Activated naive CD4-positive, alpha-beta T cell treated with anti-CD3 and anti-CD28 coated beads, Interleukin-2, amount 50 U/mL, for 24 hours (primary cell): ENCODE measurements around the gene EYS.
"Not testable (repeated sequence)": the region's sequence is repeated elsewhere in the genome, so short reads cannot be mapped to it uniquely, and the experiment has no call there.

Experiments
- H3K27ac Mint-ChIP-seq: one replicate; pipeline ENCODE4 v1.8.0; 2021; ENCODE audit warnings: mild to moderate bottlenecking, mixed read lengths
- H3K27me3 Mint-ChIP-seq: one replicate; pipeline ENCODE4 v1.8.0; 2021; ENCODE audit warnings: mixed read lengths
- H3K36me3 Mint-ChIP-seq: one replicate; pipeline ENCODE4 v1.8.0; 2021; ENCODE audit warnings: mixed read lengths
- H3K4me1 Mint-ChIP-seq: one replicate; pipeline ENCODE4 v1.8.0; 2021; ENCODE audit warnings: mixed read lengths
- H3K4me3 Mint-ChIP-seq: one replicate; pipeline ENCODE4 v1.8.0; 2021; ENCODE audit warnings: mild to moderate bottlenecking, mixed read lengths
- H3K9me3 Mint-ChIP-seq: one replicate; pipeline ENCODE4 v1.8.0; 2021; ENCODE audit warnings: mixed read lengths

Gene EYS

DNA sequence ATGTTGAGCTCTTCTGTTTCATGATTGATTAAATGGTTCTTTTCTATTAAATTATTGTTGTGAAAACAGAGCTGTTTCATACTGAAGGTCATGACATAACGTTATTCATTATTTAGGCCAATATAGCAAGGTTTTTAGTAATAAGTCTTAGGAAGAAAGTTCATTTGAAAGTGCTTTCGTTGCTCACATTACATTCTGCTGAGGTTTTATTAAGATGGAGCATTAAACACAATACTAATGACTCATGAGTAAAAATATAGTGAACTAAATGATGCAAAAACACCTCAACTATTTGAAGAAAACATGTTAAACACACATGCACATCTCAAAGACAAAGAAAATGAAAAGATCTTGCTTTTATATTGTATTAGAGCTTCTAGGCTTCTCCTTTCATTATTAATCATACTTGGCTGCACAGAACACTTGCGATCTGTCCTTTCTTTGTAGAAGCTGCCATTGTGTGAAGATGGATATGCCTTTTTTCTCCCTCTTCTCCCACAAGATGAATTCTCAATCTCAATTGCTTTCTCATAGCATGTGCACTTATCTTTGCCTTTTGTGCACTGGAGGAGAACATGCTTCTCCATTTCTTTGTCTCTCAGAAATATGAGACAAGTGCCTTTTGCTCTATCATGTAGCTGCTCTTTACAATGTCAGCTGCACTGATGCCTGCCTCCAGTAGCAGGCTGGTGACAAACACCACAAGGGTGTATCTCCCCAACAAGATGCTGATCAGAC is 1759.1 kb downstream of the EYS start:
- no peak overlapping the region for H3K4me3 Mint-ChIP-seq
- H3K9me3 Mint-ChIP-seq = no peaks in the 10 kb centered on the region
- no peaks in the 10 kb centered on the region for H3K4me1 Mint-ChIP-seq
- no peak overlapping the region for H3K27ac Mint-ChIP-seq
- no peaks in the 10 kb centered on the region for H3K36me3 Mint-ChIP-seq
- no peaks in the 10 kb centered on the region for H3K27me3 Mint-ChIP-seq

DNA sequence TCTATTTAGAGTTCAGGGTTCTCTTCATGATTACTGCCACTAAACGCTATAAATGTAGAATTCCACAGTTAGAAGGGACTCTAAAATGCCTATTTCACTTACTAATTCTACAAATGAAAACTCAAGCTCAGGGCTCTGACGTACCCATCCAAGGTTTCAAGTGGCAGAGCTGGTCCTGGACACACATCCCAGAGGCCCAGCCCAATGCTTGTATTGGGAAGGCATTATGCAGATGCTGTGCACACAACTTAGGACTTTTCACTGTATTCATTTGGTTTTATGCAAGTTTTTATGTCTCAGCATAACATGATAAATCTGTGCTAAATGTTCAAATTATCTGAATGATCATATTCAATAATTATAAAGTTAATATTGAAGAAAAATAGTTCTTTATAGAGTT is 1761.0 kb downstream of the EYS start:
- H3K4me1 Mint-ChIP-seq = no peaks in the 10 kb centered on the region
- H3K27me3 Mint-ChIP-seq = no peaks in the 10 kb centered on the region
- H3K9me3 Mint-ChIP-seq = no peaks in the 10 kb centered on the region
- no peak overlapping the region for H3K4me3 Mint-ChIP-seq
- no peak overlapping the region for H3K27ac Mint-ChIP-seq
- no peaks in the 10 kb centered on the region for H3K36me3 Mint-ChIP-seq

DNA sequence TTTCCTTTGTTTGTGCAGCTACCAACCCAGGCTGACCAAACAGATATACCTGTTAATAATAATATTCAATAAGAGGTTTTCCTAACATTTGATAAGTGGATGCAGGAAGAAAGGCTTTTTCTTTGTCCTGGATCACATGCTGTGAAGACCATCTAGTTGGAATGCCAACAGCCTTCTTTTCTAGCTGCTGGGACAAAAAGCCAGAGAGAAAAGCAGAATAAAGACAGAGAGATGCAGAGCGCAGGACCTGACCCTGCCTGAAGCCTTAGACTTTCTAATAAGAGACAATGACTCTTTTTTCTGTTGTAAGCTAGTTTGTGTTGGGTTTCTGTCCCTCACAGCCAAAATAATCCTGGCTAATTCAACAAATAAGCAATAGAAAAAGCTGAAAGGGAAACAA is 1763.2 kb downstream of the EYS start:
- no peaks in the 10 kb centered on the region for H3K9me3 Mint-ChIP-seq
- H3K27me3 Mint-ChIP-seq = peaks cover 1% of the 10 kb centered on the region
- H3K36me3 Mint-ChIP-seq = no peaks in the 10 kb centered on the region
- no peak overlapping the region for H3K27ac Mint-ChIP-seq
- H3K4me3 Mint-ChIP-seq = no peak overlapping the region
- no peaks in the 10 kb centered on the region for H3K4me1 Mint-ChIP-seq

DNA sequence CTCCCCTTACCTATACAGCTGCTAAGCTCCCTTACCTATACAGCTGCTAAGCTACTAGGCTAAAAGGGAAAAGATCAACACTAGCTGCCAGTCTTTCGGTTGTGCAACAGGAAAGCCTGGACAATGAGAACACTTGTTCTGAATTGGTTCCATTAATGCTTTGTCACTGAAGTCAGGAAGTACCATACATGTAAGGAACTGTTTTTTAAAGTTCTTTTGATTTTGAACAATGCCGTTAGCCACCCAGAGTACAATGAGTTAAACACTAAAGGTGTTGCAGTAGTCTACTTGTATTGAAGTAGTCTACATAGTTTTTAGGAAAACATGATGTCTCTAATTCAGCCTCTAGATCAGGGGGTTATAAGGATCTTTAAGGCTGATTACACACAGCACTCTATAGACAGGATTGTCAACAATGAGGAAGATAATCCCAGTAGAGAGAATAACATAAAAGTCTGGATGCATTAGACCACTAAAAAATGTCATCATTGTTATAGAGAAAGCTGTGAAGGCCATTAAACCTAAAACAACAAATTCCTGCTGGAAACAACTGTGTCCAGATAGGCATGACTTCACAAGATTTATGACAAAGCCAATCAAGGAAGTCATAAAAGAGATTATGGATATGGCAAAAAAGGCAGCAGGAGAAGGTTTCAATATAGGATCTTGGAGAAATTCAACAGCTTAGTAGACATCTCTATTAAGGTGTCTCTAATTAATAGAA is 1765.1 kb downstream of the EYS start:
- no peak overlapping the region for H3K4me3 Mint-ChIP-seq
- H3K36me3 Mint-ChIP-seq = no peaks in the 10 kb centered on the region
- H3K27ac Mint-ChIP-seq = no peak overlapping the region
- H3K9me3 Mint-ChIP-seq = no peaks in the 10 kb centered on the region
- no peaks in the 10 kb centered on the region for H3K4me1 Mint-ChIP-seq
- H3K27me3 Mint-ChIP-seq = peaks cover 2% of the 10 kb centered on the region

DNA sequence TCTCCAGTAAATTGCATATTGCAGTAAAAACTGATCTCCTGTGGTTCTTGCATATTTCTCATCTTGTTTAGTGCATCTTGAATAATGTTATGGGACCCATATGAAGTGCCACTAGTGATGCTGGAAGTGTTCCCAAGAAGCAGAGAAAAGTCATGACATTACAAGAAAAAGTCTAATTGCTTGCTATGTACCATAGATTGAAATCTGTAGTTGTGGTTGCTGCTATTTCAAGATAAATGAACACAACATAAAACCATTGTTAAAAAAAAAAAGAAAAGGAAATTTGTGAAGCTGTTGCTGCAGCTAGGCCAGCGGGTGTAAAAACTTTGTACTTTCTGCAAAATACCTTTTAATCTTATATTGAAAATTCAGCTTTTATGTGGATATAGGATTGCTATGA is 1767.0 kb downstream of the EYS start:
- H3K27me3 Mint-ChIP-seq = peaks cover 4% of the 10 kb centered on the region
- H3K27ac Mint-ChIP-seq = no peak overlapping the region
- no peak overlapping the region for H3K4me3 Mint-ChIP-seq
- H3K36me3 Mint-ChIP-seq = no peaks in the 10 kb centered on the region
- H3K9me3 Mint-ChIP-seq = no peaks in the 10 kb centered on the region
- H3K4me1 Mint-ChIP-seq = no peaks in the 10 kb centered on the region

DNA sequence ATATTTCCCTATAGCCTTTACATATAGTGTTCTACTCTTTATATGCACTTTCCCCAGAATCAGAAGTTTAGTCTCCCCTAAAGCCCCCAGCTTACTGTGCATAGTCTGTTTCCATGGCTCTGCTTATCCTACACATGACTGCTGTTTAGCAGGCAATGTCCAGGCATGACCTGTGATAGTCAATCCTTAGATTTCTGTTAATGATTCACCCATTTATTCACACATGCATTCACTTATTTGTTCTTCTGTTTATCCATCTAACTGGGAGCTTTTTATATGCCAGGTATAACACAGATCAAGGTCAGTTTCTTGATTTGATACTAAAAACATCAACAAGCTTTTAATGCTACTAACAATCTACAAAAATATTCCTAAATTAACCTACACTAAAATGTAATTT is 1770.6 kb downstream of the EYS start:
- Mint-ChIP-seq H3K36me3 (no peaks in the 10 kb centered on the region), H3K9me3 (no peaks in the 10 kb centered on the region), H3K27ac (no peak overlapping the region), H3K4me3 (no peak overlapping the region), H3K27me3 (peaks cover 4% of the 10 kb centered on the region), H3K4me1 (no peaks in the 10 kb centered on the region)

DNA sequence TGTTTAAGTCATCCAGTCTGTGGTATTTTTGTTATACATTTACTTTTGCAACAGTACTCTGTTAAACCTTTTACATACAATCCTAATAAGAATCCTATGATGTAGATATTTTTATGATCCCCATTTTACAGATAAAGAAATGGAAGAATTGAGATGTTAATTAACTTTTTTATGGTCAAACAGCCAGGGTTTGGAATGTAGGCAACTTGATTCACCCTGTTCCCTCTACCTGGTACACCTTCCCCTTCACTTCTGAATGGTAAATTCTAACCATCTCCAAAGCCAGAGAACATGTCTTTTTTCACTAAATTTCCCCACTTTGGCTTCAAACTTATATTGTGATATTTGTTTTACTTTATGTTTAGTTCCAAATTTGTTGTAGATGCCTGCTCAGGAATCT is 1771.3 kb downstream of the EYS start:
- Mint-ChIP-seq H3K27ac (no peak overlapping the region), H3K27me3 (peaks cover 4% of the 10 kb centered on the region), H3K4me1 (no peaks in the 10 kb centered on the region), H3K9me3 (no peaks in the 10 kb centered on the region), H3K4me3 (no peak overlapping the region), H3K36me3 (no peaks in the 10 kb centered on the region)

DNA sequence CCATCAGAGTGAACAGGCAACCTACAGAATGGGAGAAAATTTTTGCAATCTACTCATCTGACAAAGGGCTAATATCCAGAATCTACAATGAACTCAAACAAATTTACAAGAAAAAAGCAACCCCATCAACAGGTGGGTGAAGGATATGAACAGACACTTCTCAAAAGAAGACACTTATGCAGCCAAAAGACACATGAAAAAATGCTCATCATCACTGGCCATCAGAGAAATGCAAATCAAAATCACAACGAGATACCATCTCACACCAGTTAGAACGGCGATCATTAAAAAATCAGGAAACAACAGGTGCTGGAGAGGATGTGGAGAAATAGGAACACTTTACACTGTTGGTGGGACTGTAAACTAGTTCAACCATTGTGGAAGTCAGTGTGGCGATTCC is 1773.1 kb downstream of the EYS start:
- not testable (repeated sequence) for H3K4me3 Mint-ChIP-seq, H3K27ac Mint-ChIP-seq, H3K36me3 Mint-ChIP-seq

DNA sequence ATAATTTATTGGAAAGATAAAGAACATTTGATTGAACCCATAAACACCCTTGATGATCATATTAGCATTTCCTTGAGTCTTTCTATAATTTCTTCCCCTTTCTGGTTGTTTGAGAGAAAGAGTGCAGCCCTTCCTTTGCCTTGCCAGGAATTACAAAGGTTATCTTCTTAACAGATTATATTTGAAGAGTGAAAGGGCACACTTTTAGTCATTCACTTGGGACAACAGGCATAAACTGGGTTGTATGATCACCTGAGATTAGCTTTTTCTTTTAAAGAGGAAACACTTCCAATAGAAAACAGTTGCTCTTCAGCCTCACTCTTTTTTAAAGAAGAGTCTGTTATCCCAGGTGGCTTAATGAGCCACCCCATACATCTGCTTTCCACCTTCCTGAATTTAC is 1776.2 kb downstream of the EYS start:
- Mint-ChIP-seq H3K4me3 (no peak overlapping the region), H3K27ac (no peak overlapping the region), H3K4me1 (no peaks in the 10 kb centered on the region), H3K27me3 (no peaks in the 10 kb centered on the region), H3K36me3 (no peaks in the 10 kb centered on the region), H3K9me3 (no peaks in the 10 kb centered on the region)

More for the DNA sequence above, 1773.1 kb downstream of the EYS start:
- not testable (repeated sequence) for H3K27me3 Mint-ChIP-seq, H3K4me1 Mint-ChIP-seq, H3K9me3 Mint-ChIP-seq

DNA sequence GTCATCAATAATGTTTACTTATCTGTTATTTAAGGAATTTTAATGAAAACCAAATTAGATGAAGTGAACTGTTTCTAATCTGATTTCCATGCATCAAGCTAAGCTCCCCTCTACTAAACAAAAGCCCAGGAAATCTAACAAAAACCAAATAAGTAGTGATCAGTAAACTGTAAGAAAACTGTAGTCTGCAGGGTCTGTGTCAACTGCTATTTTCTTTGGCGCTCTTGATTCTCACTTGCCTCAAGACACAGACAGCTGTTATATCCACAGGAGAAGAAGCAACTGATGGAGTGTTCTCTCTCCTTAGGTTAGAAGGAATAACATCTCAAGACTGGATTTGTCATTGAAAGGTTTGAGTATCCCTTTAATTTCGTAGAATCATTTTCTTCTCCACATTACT is 1777.9 kb downstream of the EYS start:
- H3K4me1 Mint-ChIP-seq = no peaks in the 10 kb centered on the region
- H3K4me3 Mint-ChIP-seq = no peak overlapping the region
- no peaks in the 10 kb centered on the region for H3K27me3 Mint-ChIP-seq
- no peak overlapping the region for H3K27ac Mint-ChIP-seq
- H3K9me3 Mint-ChIP-seq = no peaks in the 10 kb centered on the region
- no peaks in the 10 kb centered on the region for H3K36me3 Mint-ChIP-seq

DNA sequence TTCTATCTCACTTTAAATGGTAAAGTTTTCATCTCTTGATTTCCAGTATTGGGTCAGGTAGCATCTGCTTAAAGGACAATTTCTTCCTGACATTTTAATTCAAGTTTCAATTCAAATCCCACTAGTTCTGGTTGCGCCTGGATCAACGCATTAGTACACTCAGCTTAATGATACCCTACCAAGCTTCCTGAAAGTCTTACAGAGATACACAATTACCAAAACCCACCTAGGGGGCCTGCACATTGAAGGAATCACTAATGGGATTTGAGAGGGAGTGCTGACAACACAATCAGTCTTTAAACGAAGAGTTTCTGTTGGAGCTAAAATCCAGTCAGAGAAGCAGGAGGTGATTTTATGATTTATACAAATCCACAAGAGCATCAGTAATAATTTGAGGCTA is 1778.4 kb downstream of the EYS start:
- H3K9me3 Mint-ChIP-seq = no peaks in the 10 kb centered on the region
- no peak overlapping the region for H3K4me3 Mint-ChIP-seq
- no peaks in the 10 kb centered on the region for H3K36me3 Mint-ChIP-seq
- no peaks in the 10 kb centered on the region for H3K4me1 Mint-ChIP-seq
- H3K27me3 Mint-ChIP-seq = no peaks in the 10 kb centered on the region
- H3K27ac Mint-ChIP-seq = no peak overlapping the region

DNA sequence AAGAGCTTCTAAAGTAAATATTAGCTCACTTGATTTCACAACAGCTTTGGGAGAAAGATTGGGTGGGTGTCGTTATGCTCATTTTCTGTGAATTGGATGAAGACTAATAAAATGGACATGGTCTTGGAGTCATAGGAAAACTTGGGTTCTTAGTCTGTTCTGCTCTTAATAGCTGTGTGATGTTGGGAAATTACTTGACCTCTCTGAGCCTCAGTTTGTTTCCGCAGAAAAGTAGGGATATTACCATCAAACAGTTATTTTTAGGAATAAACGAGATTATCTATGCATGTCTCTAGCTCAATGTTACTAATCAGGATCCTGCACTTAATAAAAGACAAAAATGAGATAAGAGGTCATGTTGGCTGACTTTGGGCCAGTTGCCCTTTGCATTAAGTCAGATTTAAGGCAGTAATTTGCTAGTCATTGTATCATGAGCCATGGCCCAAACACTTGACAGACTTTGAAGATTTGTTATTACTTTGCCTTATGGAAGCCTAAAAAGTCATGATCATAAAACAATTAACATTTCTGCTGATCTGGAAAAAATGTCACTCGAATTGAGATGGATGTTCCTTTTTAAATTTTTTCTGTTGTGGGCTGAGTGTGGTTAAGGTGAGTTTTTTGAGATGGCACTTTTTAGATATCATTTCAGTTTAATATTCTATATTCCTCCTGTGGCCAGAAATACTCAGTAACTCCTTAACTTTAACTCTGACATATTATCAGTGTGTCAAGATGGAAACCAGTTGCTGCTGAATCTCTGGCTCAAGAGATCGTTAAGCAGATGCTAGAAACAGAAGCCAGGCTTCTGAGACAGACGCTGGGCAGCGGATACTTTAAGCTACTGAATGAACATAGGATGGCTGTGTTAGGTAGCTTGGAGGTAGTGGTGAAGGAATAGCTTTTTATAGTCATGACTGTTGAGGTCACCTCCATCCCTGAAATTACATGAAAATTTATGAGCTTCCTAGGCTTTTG is 1779.8 kb downstream of the EYS start:
- no peak overlapping the region for H3K27ac Mint-ChIP-seq
- no peaks in the 10 kb centered on the region for H3K9me3 Mint-ChIP-seq
- H3K4me3 Mint-ChIP-seq = no peak overlapping the region
- H3K36me3 Mint-ChIP-seq = no peaks in the 10 kb centered on the region
- no peaks in the 10 kb centered on the region for H3K27me3 Mint-ChIP-seq
- no peaks in the 10 kb centered on the region for H3K4me1 Mint-ChIP-seq

DNA sequence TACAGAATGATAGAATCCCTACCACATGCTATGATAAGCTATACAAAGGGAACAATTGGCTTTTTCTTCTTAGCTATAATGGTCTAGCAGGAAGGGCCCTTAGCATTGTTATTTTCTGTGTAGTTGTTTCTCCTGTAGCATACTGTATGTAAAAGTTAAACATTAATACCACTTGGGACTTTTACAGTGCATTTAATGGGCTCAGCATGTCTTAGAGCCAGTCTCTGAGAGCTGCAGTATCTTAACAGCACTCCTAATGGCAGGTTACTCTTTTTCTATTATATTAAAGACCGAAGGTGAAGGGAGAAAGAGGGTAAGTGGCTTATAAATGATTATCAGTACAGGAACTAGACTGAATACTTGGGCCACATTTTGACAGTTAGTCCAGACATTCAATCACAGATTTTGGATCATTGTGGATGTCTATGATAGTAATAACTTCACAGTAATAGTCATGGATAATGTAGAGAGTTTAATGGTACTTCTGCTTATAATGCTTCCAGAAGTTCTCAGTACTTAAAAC is 1780.7 kb downstream of the EYS start:
- H3K4me1 Mint-ChIP-seq = no peaks in the 10 kb centered on the region

DNA sequence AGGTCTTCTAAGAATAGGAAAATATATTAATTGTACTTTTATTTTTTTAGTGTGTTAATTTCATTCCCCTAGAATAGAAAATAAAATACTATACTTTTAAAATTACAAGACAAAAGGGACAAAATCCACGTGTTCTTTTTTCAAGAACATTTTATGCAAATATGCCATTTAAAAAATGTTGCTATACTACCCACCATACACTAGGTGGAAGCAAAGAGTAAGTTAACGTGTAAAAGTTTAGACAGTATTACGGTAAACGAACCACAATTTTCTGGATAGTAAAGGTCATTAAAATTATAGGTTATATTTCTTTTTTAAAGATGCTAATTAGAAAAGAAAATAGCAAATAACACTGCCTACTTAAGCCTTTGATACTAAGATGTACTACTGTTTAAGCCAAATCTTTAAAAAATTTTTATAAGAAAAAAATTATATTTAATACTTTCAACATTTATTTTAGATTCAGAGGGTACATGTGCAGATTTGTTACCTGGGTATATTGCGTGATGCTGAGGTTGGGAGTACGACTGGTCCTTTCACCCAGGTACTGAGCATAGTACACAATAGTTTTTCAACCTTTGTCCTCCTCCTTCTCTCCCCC is 1783.8 kb downstream of the EYS start:
- H3K27me3 Mint-ChIP-seq = peaks cover 6% of the 10 kb centered on the region
- no peaks in the 10 kb centered on the region for H3K9me3 Mint-ChIP-seq
- H3K27ac Mint-ChIP-seq = no peak overlapping the region
- H3K36me3 Mint-ChIP-seq = no peaks in the 10 kb centered on the region
- H3K4me3 Mint-ChIP-seq = no peak overlapping the region
- no peaks in the 10 kb centered on the region for H3K4me1 Mint-ChIP-seq

More for the DNA sequence above, 1780.7 kb downstream of the EYS start:
- Mint-ChIP-seq H3K27me3 (peaks cover 2% of the 10 kb centered on the region), H3K36me3 (no peaks in the 10 kb centered on the region), H3K4me3 (no peak overlapping the region), H3K9me3 (no peaks in the 10 kb centered on the region), H3K27ac (no peak overlapping the region)

DNA sequence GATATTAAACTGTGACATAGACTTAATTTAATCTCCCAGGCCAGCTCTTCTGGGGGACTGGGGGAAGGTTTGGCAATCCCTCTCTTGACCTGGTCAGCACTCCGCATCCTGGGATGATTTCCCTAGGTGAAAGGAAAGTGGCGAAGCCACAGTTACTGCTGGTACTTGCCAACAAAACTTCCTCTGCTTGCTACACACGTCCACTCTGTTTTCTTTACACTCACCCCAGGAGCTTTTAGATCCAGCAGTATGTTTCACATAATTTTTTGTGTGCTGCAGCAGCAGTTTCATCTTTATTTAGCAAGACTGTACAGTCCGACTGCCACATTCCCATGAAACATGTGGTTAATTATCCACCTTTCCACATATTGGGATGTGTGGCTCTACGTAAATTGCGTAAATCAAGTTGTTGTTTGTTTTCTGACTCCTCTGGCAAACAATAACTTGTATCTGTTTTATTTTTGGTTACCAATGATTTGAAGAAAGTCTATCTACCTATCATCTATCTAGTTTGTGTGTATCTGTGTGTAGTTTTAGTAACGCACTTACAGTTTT is 1787.4 kb downstream of the EYS start:
- H3K4me3 Mint-ChIP-seq = no peak overlapping the region
- H3K36me3 Mint-ChIP-seq = no peaks in the 10 kb centered on the region
- peaks cover 6% of the 10 kb centered on the region for H3K27me3 Mint-ChIP-seq
- H3K9me3 Mint-ChIP-seq = no peaks in the 10 kb centered on the region
- no peaks in the 10 kb centered on the region for H3K4me1 Mint-ChIP-seq
- no peak overlapping the region for H3K27ac Mint-ChIP-seq
